ENCODE results near the gene RTN4R. TPM values are rescaled to one million over a fixed set of nuclear protein-coding genes. Genes with fewer than 3 reads are reported as not detected.

Gene RTN4R
- total RNA-seq, 1 donor from 2014 or later = 36.0 TPM

DNA sequence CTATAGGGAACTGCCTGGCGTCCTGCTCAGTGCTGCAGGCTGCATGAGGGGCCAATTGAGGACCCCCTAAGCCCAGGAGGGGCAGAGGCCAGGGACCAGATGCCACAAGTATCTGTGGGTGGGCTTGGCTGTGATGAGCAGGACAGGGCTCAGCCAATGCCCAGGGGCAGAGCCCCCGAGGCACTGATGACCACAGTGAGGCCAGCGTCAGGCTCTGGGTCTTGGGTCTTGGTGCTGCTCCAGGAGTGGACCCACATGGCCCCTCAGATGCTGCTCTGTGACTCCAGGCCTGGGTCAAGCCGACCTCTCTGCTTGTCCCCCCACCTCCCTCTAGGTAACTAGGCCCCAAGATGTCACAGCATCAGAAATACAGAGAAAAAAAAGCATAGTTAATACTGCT lies 50.6 kb downstream of the RTN4R start:
- Mint-ChIP-seq H3K4me3 (ENCODE audit: low read depth) (no peak overlapping the region), H3K27me3 (peaks cover 5% of the 10 kb centered on the region), H3K27ac (no peak overlapping the region), H3K4me1 (ENCODE audit: low read depth) (peaks cover 12% of the 10 kb centered on the region), H3K36me3 (ENCODE audit: insufficient read depth) (no peaks in the 10 kb centered on the region), H3K9me3 (ENCODE audit: low read depth) (no peaks in the 10 kb centered on the region)
- DNase-seq (ENCODE audit: low spot score, unreplicated experiment) = no peak
- TF ChIP-seq, protein P1, sequence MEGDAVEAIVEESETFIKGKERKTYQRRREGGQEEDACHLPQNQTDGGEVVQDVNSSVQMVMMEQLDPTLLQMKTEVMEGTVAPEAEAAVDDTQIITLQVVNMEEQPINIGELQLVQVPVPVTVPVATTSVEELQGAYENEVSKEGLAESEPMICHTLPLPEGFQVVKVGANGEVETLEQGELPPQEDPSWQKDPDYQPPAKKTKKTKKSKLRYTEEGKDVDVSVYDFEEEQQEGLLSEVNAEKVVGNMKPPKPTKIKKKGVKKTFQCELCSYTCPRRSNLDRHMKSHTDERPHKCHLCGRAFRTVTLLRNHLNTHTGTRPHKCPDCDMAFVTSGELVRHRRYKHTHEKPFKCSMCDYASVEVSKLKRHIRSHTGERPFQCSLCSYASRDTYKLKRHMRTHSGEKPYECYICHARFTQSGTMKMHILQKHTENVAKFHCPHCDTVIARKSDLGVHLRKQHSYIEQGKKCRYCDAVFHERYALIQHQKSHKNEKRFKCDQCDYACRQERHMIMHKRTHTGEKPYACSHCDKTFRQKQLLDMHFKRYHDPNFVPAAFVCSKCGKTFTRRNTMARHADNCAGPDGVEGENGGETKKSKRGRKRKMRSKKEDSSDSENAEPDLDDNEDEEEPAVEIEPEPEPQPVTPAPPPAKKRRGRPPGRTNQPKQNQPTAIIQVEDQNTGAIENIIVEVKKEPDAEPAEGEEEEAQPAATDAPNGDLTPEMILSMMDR (IDR thresholded peaks at IDR 0.05; ENCODE audit: unreplicated experiment) = no peak

DNA sequence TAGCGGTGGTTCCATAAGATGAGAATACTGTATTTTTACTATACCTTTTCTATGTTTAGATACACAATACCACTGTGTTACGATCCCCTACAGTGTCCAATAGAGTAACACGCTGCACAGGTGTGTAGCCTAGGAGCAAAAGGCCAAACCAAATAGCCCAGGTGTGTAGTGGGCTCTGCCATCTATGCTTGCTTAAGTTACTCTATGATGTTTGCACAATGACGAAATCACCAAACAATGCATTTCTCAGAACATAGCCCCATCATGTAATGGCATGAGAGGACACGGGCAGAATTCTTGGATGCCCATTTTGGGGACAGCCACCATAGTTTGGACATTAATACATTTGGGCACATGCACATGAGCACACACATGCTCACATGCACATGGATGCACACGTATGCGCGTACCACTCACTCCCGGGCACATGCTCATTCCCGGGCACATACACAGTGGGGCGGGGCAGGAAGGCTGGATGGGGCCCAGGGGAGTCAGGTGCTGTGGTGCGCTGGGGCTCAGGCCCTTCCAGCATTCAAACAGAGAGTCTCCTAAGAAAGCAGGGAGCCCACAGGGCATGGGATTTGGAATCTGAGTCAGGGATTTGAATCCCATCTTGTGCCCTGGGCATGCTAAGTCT lies 51.1 kb downstream of the RTN4R start:
- Mint-ChIP-seq H3K27me3 (peaks cover 8% of the 10 kb centered on the region), H3K4me3 (ENCODE audit: low read depth) (no peak overlapping the region), H3K4me1 (ENCODE audit: low read depth) (peaks cover 14% of the 10 kb centered on the region), H3K36me3 (ENCODE audit: insufficient read depth) (no peaks in the 10 kb centered on the region), H3K9me3 (ENCODE audit: low read depth) (no peaks in the 10 kb centered on the region), H3K27ac (no peak overlapping the region)
- TF ChIP-seq, protein P1 (IDR thresholded peaks at IDR 0.05; ENCODE audit: unreplicated experiment) = no peak
- no peak for DNase-seq (ENCODE audit: low spot score, unreplicated experiment)

DNA sequence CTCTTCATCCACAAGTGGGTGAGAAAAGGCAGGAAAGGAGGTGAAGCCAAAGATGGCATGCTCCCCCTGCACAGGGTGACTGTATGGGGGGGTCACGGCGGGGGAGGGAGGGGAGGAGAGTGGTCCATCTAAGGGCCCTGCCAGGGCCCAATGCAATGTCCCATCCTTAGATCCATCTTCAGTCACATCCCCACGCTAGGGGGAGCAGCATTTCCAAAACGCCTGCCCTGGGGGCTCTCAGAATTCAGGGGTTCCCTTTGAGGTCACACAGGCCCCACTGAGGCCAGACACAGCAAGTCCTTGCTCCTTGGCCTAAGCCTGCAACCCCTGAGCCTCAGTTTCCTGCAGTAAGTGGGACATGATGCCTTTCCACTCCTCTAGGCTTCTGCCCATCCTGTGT lies 52.4 kb downstream of the RTN4R start:
- H3K4me3 Mint-ChIP-seq (ENCODE audit: low read depth) = no peak overlapping the region
- peaks cover 9% of the 10 kb centered on the region for H3K4me1 Mint-ChIP-seq (ENCODE audit: low read depth)
- no peak for DNase-seq (ENCODE audit: low spot score, unreplicated experiment)
- no peaks in the 10 kb centered on the region for H3K36me3 Mint-ChIP-seq (ENCODE audit: insufficient read depth)
- H3K27ac Mint-ChIP-seq = no peak overlapping the region
- TF ChIP-seq, protein P1 (IDR thresholded peaks at IDR 0.05; ENCODE audit: unreplicated experiment) = no peak
- H3K9me3 Mint-ChIP-seq (ENCODE audit: low read depth) = no peaks in the 10 kb centered on the region
- H3K27me3 Mint-ChIP-seq = peaks cover 8% of the 10 kb centered on the region

DNA sequence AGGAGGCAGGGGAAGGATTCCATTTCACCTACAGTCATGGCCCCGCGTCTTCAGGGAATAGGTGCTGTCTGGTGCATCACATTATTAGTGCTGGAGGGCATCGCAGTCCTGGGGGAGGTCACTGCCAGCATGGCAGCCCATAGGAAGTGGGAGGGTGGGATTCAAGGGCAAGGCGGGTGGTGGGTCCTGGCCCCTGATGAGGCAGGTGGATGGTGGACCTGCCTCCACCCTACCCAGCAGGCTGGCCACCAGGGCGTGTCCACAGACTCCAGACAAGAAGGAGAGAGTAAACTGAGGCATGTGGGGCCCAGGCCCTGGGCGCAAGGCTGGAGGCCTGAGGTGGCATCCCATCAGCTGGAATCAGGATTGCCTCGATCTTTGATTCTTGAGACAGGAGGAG lies 53.3 kb downstream of the RTN4R start:
- Mint-ChIP-seq H3K36me3 (ENCODE audit: insufficient read depth) (no peaks in the 10 kb centered on the region), H3K4me3 (ENCODE audit: low read depth) (no peak overlapping the region), H3K27ac (no peak overlapping the region), H3K9me3 (ENCODE audit: low read depth) (no peaks in the 10 kb centered on the region), H3K4me1 (ENCODE audit: low read depth) (peaks cover 9% of the 10 kb centered on the region), H3K27me3 (peaks cover 8% of the 10 kb centered on the region)
- TF ChIP-seq, protein P1 (IDR thresholded peaks at IDR 0.05; ENCODE audit: unreplicated experiment) = no peak
- no peak for DNase-seq (ENCODE audit: low spot score, unreplicated experiment)

DNA sequence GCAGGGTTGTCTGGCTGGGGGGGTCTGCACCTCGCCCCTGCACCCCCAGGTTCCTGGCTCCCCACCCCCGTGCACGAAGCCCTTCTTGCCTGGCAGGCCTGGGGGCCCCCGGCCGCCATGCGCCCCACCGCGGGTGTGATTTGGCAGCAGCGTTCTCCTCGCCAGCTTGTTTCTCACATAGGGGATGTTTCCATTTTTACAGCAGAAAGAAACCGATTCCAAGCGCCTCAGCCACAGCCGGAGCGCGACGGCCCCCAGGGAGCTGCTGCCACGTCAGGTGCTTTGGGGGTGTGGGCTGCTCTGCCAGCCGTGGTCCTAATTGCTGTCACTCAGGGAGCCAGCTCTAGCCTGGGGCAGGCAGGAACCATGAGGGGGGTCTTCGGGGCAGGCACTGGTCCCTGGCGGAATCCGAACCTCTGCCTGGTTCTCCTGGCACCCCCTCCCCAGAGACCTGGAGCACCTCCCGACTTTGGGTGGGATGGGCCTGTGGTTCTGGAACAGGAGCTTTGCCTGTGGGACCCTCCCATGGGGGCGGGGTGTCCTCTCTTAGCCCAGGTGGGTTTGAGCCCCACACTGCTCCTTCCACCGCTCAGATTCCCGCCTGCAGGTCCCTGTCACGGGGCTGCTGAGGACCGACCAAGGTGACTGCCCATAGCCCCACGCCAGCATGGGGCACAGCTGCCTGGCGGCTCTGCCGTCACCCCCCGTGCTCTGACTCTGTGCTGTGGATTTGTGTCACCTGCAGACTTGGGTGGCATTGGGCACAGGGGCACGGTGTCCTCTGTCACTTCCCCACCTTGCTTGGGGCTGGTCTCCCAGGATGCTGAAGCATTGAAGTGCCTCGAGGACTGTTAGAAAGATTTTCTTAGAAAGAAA lies 54.0 kb downstream of the RTN4R start:
- Mint-ChIP-seq H3K27me3 (peaks cover 8% of the 10 kb centered on the region), H3K4me3 (ENCODE audit: low read depth) (no peak overlapping the region), H3K9me3 (ENCODE audit: low read depth) (no peaks in the 10 kb centered on the region), H3K36me3 (ENCODE audit: insufficient read depth) (no peaks in the 10 kb centered on the region), H3K4me1 (ENCODE audit: low read depth) (peaks cover 9% of the 10 kb centered on the region), H3K27ac (no peak overlapping the region)
- DNase-seq (ENCODE audit: low spot score, unreplicated experiment) = no peak
- TF ChIP-seq, protein P1 (IDR thresholded peaks at IDR 0.05; ENCODE audit: unreplicated experiment) = no peak

Data from progenitor cell of endocrine pancreas (in vitro differentiated cells).